HFFc6 (cell line): ENCODE data around the gene MAGEL2. TPM values are rescaled to one million over a fixed set of nuclear protein-coding genes. Genes with fewer than 3 reads are reported as not detected.
"Not testable (repeated sequence)": the region's sequence is repeated elsewhere in the genome, so short reads cannot be mapped to it uniquely, and the experiment has no call there.

Experiments
- DNase-seq: peaks from one replicate; pipeline ENCODE4 v3.0.0-alpha.2; 2018
- H3K27ac Mint-ChIP-seq: 2 replicates; pipeline ENCODE4 v1.8.0; 2020; ENCODE audit warnings: mild to moderate bottlenecking, mixed read lengths
- H3K27me3 Mint-ChIP-seq: 2 replicates; pipeline ENCODE4 v1.8.0; 2021; ENCODE audit warnings: mild to moderate bottlenecking, moderate library complexity, mixed read lengths; ENCODE audit not compliant: insufficient read depth
- H3K36me3 Mint-ChIP-seq: 2 replicates; pipeline ENCODE4 v1.8.0; 2021; ENCODE audit warnings: low read depth, mixed read lengths
- H3K4me1 Mint-ChIP-seq: 2 replicates; pipeline ENCODE4 v1.8.0; 2020; ENCODE audit warnings: low read depth, mixed read lengths
- H3K4me3 Mint-ChIP-seq: 2 replicates; pipeline ENCODE4 v1.8.0; 2020; ENCODE audit warnings: mild to moderate bottlenecking, moderate library complexity, mixed read lengths
- H3K9me3 Mint-ChIP-seq: 2 replicates; pipeline ENCODE4 v1.8.0; 2020; ENCODE audit warnings: mild to moderate bottlenecking, mixed read lengths
- CTCF ChIP-seq: fragments of 200-600 bp; sonication (generic); IDR thresholded peaks from 2 replicates; pipeline ENCODE4 v1.5.0; 2021; ENCODE audit warnings: antibody characterized with exemption, mild to moderate bottlenecking
- total RNA-seq, 6 experiments: library from RNA; stranded (reverse); fragmentation: NEBNext Ultra II Directional; extraction: Animal tissue kit (Norgen Biotek cat#: 25700); gene quantifications; 2 replicates in 1 of 6; 3 replicates in 5 of 6; pipeline ENCODE4 v1.2.3, GENCODE V29; 2021

Gene MAGEL2
- total RNA-seq, 6 experiments from 2014 or later: 0.08 to 0.11 TPM; not detected in 4

- H3K9me3 Mint-ChIP-seq: peaks cover 41% of the 10 kb centered on the region
- no peak for TF ChIP-seq CTCF
- no peak overlapping the region for H3K4me3 Mint-ChIP-seq
- no peaks in the 10 kb centered on the region; the same call in 1 of the 2 replicates for H3K27me3 Mint-ChIP-seq
- H3K27ac Mint-ChIP-seq: no peak overlapping the region
- H3K36me3 Mint-ChIP-seq: no peaks in the 10 kb centered on the region
- no peaks in the 10 kb centered on the region for H3K4me1 Mint-ChIP-seq
- no peak for DNase-seq
These were observed 41.4 kb downstream of the MAGEL2 start for GRCh38 chr15:23606226-23606625.

GRCh38 chr15:23602124-23602523 is 45.5 kb downstream of the MAGEL2 start:
- TF ChIP-seq CTCF: no peak
- DNase-seq: no peak
- Mint-ChIP-seq H3K9me3 (peaks cover 34% of the 10 kb centered on the region), H3K27ac (no peak overlapping the region), H3K27me3 (no peaks in the 10 kb centered on the region; the same call in 1 of the 2 replicates), H3K36me3 (no peaks in the 10 kb centered on the region), H3K4me1 (no peaks in the 10 kb centered on the region), H3K4me3 (no peak overlapping the region)

DNA sequence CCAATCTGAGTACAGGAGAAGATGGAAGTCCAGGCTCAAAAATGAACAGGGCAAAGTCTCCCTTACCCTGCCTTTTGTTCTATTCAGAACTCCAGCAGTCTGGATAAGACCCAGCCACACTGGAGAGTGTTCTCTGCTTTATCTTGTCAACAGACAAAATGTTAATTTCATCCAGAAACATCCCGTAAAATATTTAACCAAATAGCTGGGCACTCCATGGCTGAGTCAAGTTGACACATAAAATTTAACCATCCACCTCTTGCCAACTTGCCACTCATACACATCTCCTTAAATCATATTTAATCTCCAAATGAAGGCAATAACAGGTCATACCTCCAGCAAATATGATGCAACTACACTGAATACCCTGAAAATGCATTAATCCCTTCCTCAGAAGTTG is 48.6 kb downstream of the MAGEL2 start:
- no peaks in the 10 kb centered on the region; the same call in 1 of the 2 replicates for H3K27me3 Mint-ChIP-seq
- no peaks in the 10 kb centered on the region for H3K4me1 Mint-ChIP-seq
- TF ChIP-seq CTCF: no peak
- H3K9me3 Mint-ChIP-seq: peaks cover 38% of the 10 kb centered on the region
- no peak overlapping the region for H3K27ac Mint-ChIP-seq
- H3K36me3 Mint-ChIP-seq: no peaks in the 10 kb centered on the region
- DNase-seq: no peak
- H3K4me3 Mint-ChIP-seq: no peak overlapping the region

GRCh38 chr15:23597278-23597677 is 50.4 kb downstream of the MAGEL2 start:
- not testable (repeated sequence) for H3K36me3 Mint-ChIP-seq, H3K27ac Mint-ChIP-seq, H3K4me1 Mint-ChIP-seq, H3K4me3 Mint-ChIP-seq, DNase-seq, H3K27me3 Mint-ChIP-seq
- peaks cover 24% of the 10 kb centered on the region for H3K9me3 Mint-ChIP-seq

GRCh38 chr15:23596736-23597135 is 50.9 kb downstream of the MAGEL2 start:
- H3K4me3 Mint-ChIP-seq: no peak overlapping the region
- H3K4me1 Mint-ChIP-seq: no peaks in the 10 kb centered on the region
- no peak for TF ChIP-seq CTCF
- peaks cover 23% of the 10 kb centered on the region for H3K9me3 Mint-ChIP-seq
- no peaks in the 10 kb centered on the region for H3K36me3 Mint-ChIP-seq
- no peaks in the 10 kb centered on the region; the same call in 1 of the 2 replicates for H3K27me3 Mint-ChIP-seq
- H3K27ac Mint-ChIP-seq: no peak overlapping the region
- no peak for DNase-seq

DNA sequence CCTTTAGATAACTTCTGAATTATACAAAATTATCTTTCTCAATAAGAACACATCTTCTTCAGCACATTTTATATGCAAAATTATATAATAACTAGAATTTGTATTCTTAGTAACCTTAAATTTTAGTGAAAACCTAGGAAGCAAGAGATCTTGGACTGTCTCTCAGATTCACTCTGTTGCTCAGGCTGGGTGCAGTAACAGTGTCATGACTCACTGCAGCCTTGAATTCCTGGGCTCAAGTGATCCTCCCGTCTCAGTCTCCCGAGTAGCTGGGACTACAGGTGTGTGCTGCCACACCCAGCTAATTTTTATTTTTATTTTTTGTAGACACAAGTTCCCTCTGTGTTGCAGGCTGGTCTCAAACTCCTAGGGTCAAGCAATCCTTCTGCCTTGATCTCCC is 52.3 kb downstream of the MAGEL2 start:
- Mint-ChIP-seq H3K27me3 (no peaks in the 10 kb centered on the region; the same call in 1 of the 2 replicates), H3K36me3 (no peaks in the 10 kb centered on the region; the same call in 1 of the 2 replicates), H3K4me1 (no peaks in the 10 kb centered on the region), H3K9me3 (peaks cover 22% of the 10 kb centered on the region), H3K27ac (no peak overlapping the region), H3K4me3 (no peak overlapping the region)
- TF ChIP-seq CTCF: no peak
- no peak for DNase-seq
